GM18909 (cell line): ENCODE results near the gene PGP.
"Not testable (repeated sequence)": the region's sequence is repeated elsewhere in the genome, so short reads cannot be mapped to it uniquely, and the experiment has no call there.

ENCODE experiments used
- ATAC-seq: cut with Tn5 transposase; IDR thresholded peaks from one replicate; pipeline ENCODE4 v1.9.1; 2021; ENCODE audit warnings: mild to moderate bottlenecking; ENCODE audit not compliant: unreplicated experiment, poor library complexity

Gene PGP

GRCh38 chr16:2214719-2214968, at the start of gene PGP:
PGP (minus strand) TSS chr16:2214840; CDS start chr16:2214777, 63 bp downstream.
- ATAC-seq: peak; percentile 85

GRCh38 chr16:2263026-2263425, 48.4 kb upstream of the PGP start:
- not testable (repeated sequence) for ATAC-seq

GRCh38 chr16:2260250-2260649, 45.6 kb upstream of the PGP start:
- ATAC-seq: no peak

- ATAC-seq: not testable (repeated sequence)
These were observed 43.9 kb upstream of the PGP start for GRCh38 chr16:2258530-2258929.

DNA sequence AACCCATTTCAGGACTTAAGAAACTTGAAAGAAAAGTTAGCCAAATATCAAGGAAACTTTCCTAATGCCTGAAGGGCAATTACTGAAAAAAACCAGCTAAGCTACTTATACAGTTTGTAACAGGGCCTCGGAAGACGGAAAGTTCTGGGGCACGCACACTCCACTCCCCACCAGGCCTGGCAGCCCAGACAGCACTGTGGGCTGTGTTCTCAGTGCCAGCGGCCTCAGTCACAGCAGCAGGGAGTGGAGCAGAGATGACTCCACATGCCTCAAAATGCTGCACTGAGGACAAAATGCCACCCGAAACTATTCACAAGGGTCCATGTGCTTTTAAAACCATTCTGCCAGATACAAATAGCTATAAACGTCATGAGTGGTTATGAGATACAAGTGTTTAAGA, 43.1 kb upstream of the PGP start:
- ATAC-seq: no peak

GRCh38 chr16:2256531-2257140, 42.0 kb upstream of the PGP start:
- ATAC-seq: no peak

DNA sequence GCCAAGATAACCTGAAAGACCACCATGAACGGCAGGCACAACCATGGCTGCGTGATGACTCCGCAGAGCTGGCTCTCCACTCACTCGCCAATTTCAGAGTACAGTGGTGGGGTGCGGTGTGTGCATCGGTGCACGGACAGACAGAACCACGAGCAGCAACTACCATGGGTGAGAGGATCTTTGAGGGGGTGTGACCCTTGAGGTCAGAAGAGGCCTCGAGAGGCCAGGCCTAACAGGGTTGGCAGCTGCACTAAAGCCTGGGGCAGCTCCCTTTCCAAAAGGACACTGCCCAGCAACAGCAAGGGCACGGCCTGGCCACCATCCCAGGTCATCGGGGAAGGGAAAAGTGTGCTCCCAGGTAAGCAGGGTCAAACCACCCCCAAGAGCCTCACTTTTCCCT, 38.7 kb upstream of the PGP start:
- ATAC-seq: no peak

DNA sequence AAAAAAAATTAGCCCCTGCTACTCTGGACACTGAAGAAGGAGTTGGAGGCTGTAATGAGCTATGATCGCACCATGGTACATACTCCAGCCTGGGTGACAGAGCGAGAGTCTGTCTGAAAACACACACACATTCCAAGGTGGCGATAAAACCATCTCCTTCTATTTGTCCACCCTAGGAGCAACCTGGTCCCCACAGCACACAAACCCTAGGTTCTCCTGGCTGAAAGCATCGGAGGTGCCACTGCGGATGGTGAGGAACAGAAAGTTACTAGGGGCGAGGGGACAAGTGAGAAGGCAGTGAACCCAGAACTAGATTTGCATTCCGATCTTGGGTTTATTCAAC, 38.1 kb upstream of the PGP start:
- no peak for ATAC-seq

- peak; percentile 90 for ATAC-seq
These were observed 36.9 kb upstream of the PGP start, which contains the start of gene ECI1 for GRCh38 chr16:2251296-2252111. ECI1 (minus strand) TSS chr16:2251587; CDS start chr16:2251566, 21 bp downstream.

GRCh38 chr16:2250652-2251295, 36.1 kb upstream of the PGP start:
- ATAC-seq: no peak

- ATAC-seq: no peak
These were observed 31.8 kb upstream of the PGP start for GRCh38 chr16:2246301-2246885.

DNA sequence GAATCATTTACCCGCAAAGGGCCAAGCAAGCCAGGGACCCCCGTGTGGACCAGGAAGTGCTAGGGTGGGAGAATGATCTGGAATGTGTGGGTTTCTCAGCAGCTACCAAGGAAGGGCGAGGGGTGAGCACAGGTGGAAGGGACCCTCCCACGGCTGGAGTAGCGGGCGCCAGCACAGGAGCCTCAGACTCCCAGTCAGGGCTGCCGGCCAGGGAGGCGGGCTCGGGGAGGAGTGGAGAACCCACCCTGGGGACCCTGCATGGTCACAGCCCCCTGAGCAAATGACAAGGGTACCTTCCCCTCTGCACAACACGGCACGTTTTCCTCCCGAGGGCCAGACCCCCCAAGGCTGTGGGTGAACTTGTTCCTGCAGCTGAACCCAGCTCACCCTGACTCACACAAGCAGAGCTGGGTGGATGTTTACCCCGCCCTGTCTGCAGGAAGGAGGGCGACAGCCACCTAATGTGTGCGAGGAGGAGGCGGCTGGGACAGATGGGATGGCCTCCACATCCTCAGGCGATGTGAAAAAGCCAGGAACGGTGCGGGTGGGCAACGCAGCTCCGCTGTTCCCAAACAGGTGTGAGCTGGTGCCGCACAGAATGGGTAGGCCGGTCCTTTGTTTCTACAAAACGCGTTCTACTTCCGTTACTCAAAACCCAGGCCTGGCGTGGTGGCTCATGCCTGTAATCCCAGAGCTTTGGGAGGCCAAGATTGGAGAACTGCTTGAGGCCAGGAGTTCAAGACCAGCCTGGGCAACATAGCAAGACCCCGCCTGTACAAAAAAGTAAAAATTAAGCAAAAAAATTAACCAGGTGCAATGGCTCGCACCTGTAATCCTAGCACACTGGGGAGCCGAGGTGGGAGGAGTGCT, 30.5 kb upstream of the PGP start:
- no peak for ATAC-seq

GRCh38 chr16:2244301-2244700, 29.7 kb upstream of the PGP start:
- no peak for ATAC-seq

DNA sequence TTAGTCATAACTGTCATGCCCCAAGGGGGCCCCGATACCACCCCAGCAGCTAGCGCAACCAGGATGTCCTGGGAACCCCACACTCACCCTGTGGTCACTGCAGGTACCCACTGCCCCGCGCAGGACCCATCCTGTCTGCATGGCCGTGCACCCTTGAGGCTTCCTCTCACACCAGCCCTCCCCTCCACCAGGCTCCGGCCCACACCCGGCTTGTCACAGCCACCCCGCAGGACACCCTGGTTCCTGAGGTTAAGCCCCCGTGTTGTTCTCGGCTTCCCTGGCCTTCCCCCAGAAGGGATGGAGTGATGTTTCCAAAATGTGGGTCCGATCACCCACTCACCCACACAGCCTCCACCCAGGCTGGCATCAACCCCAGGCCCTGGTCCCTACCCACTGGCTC, 29.1 kb upstream of the PGP start:
- ATAC-seq: no peak

DNA sequence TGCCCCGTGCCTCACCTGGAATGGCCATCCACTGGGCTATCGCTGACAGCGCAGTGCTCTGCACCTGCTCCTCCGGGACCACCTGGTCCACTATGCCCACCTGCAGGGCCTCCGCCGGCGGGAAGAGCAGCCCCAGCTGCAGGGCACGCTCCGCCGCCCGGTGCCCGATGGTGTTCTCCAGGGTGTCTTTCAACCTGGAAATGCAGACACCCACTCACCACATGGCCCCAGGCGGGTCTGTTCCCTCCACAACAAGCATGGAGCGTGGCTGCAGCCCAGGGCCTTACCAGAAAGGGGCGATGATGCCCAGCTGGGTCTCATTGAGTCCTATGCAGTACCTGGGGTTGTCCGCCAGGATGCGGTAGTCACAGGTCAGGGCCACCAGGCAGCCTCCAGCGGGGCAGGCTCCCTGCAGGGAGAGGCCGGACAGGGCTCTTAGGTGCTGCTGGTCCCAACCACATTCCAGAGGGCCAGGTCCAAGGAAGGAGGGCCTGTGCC, 28.4 kb upstream of the PGP start:
- ATAC-seq: no peak

DNA sequence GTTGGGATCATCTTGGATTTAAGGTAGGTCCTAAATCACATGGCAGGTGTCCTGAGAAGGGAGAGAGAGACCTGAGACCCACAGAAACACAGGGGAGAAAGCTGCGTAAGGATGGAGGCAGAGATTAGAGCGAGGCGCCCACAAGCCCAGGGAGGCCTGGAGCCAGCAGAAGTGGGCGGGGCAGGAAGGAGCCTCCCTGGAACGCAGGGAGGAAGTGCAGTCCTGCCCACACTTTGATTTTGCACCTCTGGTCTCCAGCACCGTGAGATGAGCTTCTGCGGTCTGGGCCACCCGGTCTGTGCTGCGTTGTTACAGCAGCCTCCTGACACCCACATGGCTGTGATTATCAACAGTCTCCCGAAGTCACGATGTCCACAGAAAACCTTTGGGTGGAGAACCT, 28.0 kb upstream of the PGP start:
- no peak for ATAC-seq

GRCh38 chr16:2240331-2240730, 25.7 kb upstream of the PGP start:
- not testable (repeated sequence) for ATAC-seq

GRCh38 chr16:2238838-2239675, 24.4 kb upstream of the PGP start:
- ATAC-seq: no peak

GRCh38 chr16:2238150-2238837, 23.7 kb upstream of the PGP start:
- ATAC-seq: no peak
